GM21528 (cell line): ENCODE measurements around the gene EIF1.

ENCODE experiments used
- ATAC-seq: cut with Tn5 transposase; IDR thresholded peaks from one replicate; pipeline ENCODE4 v1.9.1; 2021; ENCODE audit warnings: mild to moderate bottlenecking, moderate library complexity; ENCODE audit not compliant: unreplicated experiment, low FRiP score

Gene EIF1

GRCh38 chr17:41731836-41732235, 43.2 kb downstream of the EIF1 start:
- ATAC-seq, result no peak

- ATAC-seq, result no peak
Observed at GRCh38 chr17:41733348-41734138, 44.9 kb downstream of the EIF1 start.

GRCh38 chr17:41734139-41734948, 45.7 kb downstream of the EIF1 start, which contains the start of gene HAP1:
HAP1 (minus strand) TSS chr17:41734643; CDS start chr17:41734634, 9 bp downstream.
- no peak for ATAC-seq

GRCh38 chr17:41734949-41735313, 46.2 kb downstream of the EIF1 start:
- ATAC-seq, result no peak

GRCh38 chr17:41735744-41736143, 47.1 kb downstream of the EIF1 start:
- ATAC-seq, result no peak

- no peak for ATAC-seq
Observed at GRCh38 chr17:41736983-41737679, 48.4 kb downstream of the EIF1 start.

- no peak for ATAC-seq
Observed at GRCh38 chr17:41737680-41738023, 49.0 kb downstream of the EIF1 start.

GRCh38 chr17:41738077-41738800, 49.6 kb downstream of the EIF1 start:
- ATAC-seq, result peak; percentile 73

GRCh38 chr17:41738801-41739112, 50.1 kb downstream of the EIF1 start:
- ATAC-seq, result no peak

- no peak for ATAC-seq
Observed at GRCh38 chr17:41739661-41740352, 51.1 kb downstream of the EIF1 start.

- no peak for ATAC-seq
Observed at GRCh38 chr17:41740506-41740905, 51.8 kb downstream of the EIF1 start.

GRCh38 chr17:41741709-41742108, 53.0 kb downstream of the EIF1 start:
- ATAC-seq, result no peak
